Retinal pigment epithelial cell (primary cell): ENCODE measurements around the gene NSMF.
A peak's percentile ranks its signal among the peaks of the same experiment; 100 is the strongest.

Experiments
- DNase-seq: peaks from one replicate; pipeline ENCODE4 v3.0.0-alpha.2; 2010; ENCODE audit warnings: low read depth
- H3K4me3 ChIP-seq: 2 replicates; pipeline ENCODE4 v1.5.1; 2011; ENCODE audit warnings: mild to moderate bottlenecking, low read length, control low read depth, moderate library complexity
- TF ChIP-seq, protein P1 (sequence below): conservative IDR thresholded peaks from 2 replicates; pipeline ENCODE4 v1.5.1; 2011; ENCODE audit warnings: low read depth, low read length, control low read depth, inconsistent platforms

The NSMF gene

DNA sequence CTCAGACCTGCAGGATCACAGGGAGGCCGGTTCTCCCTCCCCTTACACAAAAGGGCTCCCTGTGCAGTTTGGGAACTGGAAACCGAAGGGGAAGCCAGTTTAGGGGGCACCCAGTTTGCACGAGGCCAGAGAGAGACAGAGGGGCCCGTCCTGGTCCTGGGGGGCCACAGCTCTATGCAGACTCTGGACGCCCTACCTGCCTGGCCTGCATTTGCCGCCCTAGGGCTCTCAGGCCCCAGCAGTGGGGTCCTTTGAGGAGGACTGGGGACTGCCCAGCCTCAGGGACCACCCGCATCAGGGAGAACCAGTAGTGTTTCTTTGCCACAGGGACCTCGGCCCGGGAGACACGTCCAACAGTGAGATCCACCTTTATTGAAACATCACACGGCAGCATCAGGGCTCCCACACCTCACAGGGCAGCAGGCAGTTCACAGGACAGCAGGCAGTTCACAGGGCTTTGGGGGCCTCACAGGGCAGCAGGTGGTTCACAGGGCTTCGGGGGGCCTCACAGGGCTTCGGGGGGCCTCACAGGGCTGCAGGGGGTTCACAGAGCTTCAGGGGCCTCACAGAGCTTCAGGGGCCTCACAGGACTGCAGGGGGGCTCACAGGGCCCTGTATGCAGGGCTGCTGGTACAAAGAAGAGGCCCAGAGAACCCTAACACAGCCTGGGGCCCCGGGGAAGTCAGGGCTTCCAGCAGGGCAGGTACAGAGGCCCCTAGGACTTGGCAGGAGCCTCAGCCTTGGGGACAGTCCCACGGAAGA, 648 bp upstream of the NSMF start:
- peak overlapping the region; percentile 42 for H3K4me3 ChIP-seq
- no peak for DNase-seq
- TF ChIP-seq, protein P1, sequence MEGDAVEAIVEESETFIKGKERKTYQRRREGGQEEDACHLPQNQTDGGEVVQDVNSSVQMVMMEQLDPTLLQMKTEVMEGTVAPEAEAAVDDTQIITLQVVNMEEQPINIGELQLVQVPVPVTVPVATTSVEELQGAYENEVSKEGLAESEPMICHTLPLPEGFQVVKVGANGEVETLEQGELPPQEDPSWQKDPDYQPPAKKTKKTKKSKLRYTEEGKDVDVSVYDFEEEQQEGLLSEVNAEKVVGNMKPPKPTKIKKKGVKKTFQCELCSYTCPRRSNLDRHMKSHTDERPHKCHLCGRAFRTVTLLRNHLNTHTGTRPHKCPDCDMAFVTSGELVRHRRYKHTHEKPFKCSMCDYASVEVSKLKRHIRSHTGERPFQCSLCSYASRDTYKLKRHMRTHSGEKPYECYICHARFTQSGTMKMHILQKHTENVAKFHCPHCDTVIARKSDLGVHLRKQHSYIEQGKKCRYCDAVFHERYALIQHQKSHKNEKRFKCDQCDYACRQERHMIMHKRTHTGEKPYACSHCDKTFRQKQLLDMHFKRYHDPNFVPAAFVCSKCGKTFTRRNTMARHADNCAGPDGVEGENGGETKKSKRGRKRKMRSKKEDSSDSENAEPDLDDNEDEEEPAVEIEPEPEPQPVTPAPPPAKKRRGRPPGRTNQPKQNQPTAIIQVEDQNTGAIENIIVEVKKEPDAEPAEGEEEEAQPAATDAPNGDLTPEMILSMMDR: no peak

DNA sequence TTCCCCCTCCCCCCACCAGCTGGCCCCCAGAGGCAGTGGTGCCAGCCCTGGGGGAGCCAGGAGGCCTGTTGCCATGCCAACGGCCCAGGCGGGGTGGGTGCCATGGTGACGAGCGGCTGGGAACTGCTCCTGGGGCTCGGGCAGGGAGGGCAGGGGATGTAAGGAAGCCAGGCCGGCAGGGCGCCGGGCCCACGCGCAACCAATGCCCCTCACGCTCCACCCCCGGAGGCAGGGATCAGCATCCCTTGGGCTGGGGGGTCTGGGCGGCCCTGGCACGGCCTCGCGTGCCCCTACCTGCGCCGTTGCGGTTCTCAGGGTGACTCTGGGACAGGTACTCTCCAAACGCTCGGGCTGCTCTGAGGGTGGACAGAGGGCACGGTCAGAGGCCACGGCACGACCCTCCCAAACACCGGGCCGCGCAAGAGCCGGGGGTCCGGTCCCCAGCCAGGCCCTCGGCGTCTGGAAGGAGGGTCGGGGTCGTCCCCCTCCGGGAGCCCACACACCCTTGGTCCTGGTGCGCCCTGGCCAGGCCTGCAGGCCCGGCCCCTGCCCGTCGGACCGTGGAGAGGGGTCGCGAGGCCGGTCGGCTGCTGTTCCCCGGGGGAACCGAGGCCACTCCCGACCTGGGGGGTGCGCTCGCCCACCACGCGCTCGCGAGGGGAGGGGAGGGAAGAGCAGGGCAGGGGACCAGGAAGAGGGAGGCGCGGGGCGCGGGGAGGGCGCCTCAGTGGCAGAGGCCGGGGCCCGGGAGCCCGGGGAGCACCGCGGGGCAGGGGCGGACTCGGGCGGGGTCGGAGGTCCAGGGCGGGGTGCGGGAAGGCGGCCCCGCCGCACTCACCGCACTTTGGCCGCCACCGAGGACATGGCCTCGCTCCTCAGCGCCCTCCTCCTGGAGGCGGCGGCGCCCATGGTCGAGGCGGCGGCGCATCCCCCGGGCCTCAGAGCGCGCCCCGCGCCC, 661 bp downstream of the NSMF start:
- DNase-seq: no peak
- peak overlapping the region; percentile 65 for H3K4me3 ChIP-seq
- TF ChIP-seq, protein P1: no peak

DNA sequence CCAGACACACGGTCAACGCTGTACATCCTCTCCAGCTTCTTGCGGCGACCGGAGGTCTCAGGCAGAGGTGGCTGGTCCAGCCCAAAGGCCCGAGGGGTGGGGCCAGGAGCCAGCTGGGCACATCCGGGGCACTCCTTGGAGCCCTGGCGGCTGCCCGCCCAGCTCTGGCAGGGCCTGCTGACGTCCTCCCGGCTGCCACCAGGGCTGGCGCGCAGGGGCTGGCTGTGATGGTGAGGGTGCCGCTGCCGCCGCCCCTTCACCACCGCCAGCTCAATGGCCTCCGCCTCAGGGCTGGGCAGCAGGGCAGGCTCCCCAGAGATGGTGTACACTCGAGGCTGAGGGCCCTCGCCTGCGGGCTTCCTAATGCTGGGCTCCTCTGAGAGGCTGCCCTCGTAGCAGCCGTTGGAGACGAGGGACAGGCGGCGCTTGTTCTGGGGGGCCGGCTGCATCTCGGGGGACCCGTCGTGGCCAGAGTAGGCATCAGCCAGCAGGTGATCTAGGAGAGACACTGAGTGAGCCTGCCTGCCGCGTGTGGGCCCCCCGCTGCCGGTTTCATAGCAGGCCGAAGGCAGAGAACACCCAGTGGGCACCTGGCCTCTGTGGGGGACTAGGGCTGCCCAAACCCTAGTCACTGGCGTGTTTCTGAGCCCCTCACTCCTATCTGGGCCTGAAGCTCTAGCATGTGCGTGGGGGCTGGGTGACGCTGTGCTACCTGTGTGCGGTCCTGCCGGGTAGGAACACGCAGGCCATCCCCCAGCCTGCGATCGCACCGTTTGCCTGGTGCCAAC, 1.5 kb downstream of the NSMF start:
- DNase-seq: no peak
- TF ChIP-seq, protein P1: no peak
- H3K4me3 ChIP-seq: peak overlapping the region; percentile 65

GRCh38 chr9:137456864-137457405, 2.2 kb downstream of the NSMF start:
- no peak for DNase-seq
- TF ChIP-seq, protein P1: no peak
- no peak overlapping the region for H3K4me3 ChIP-seq

- H3K4me3 ChIP-seq: no peak overlapping the region
- TF ChIP-seq, protein P1: no peak
- no peak for DNase-seq
Observed at GRCh38 chr9:137456061-137456863, 2.9 kb downstream of the NSMF start.

DNA sequence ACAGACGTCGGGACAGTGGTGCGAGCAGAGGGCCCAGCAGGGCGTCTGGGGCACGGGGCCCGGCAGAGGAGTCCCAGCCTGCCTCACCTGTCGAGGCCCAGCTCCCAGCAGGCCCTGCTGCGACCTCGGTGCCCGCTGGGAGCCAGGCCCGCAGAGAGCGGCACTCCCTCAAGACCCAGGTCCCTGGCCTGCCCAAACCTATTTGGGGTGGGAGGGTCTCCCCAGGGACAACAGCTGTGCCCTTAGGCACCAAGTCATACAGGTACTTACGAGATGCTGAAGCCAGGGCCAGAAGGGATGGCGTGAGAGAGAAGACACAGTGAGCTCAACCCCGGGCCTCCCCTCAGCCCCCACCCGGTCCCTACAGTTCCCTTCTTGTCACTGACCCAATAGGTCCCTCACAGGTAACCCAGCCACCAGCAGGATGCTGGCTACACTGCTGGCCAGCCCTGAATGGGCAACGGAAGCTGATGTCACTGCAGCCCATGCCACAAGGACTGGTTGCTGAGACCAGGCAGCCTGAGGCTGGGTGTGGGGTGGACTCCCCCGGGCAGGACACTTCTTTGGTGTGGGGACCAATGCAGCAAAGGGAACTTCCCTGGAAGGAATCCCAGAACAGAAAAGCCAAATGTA, 3.7 kb downstream of the NSMF start:
- TF ChIP-seq, protein P1: no peak
- no peak for DNase-seq
- no peak overlapping the region for H3K4me3 ChIP-seq
